ENCODE measurements around the gene NFIC.

The NFIC gene

GRCh38 chr19:3474010-3474409, 107.6 kb downstream of the NFIC start:
- Histone ChIP-seq H3K4me2 (ENCODE audit: low read length) (no peak overlapping the region), H4K20me1 (ENCODE audit: insufficient read depth, low read length) (no peaks in the 10 kb centered on the region), H3K27ac (ENCODE audit: low read depth, low read length, poor library complexity, severe bottlenecking) (no peak overlapping the region), H3K9me3 (ENCODE audit: low read length) (no peaks in the 10 kb centered on the region), H3K9ac (ENCODE audit: low read length) (no peak overlapping the region), H3F3A (ENCODE audit: insufficient read depth, low read length) (no peaks in the 10 kb centered on the region), H3K4me3 (ENCODE audit: low read depth, low read length, poor library complexity, severe bottlenecking) (no peak overlapping the region), H3K9me2 (ENCODE audit: low read depth, low read length) (no peaks in the 10 kb centered on the region), H3K79me2 (ENCODE audit: insufficient read depth, low read length) (no peaks in the 10 kb centered on the region), H2AFZ (ENCODE audit: low read length) (no peak overlapping the region), H3K36me3 (ENCODE audit: insufficient read depth, low read length) (no peaks in the 10 kb centered on the region), H3K27me3 (ENCODE audit: insufficient read depth, low read length) (no peaks in the 10 kb centered on the region), H3K4me1 (ENCODE audit: insufficient read depth, low read length, severe bottlenecking) (peaks cover 4% of the 10 kb centered on the region)
- TF ChIP-seq, protein P1, sequence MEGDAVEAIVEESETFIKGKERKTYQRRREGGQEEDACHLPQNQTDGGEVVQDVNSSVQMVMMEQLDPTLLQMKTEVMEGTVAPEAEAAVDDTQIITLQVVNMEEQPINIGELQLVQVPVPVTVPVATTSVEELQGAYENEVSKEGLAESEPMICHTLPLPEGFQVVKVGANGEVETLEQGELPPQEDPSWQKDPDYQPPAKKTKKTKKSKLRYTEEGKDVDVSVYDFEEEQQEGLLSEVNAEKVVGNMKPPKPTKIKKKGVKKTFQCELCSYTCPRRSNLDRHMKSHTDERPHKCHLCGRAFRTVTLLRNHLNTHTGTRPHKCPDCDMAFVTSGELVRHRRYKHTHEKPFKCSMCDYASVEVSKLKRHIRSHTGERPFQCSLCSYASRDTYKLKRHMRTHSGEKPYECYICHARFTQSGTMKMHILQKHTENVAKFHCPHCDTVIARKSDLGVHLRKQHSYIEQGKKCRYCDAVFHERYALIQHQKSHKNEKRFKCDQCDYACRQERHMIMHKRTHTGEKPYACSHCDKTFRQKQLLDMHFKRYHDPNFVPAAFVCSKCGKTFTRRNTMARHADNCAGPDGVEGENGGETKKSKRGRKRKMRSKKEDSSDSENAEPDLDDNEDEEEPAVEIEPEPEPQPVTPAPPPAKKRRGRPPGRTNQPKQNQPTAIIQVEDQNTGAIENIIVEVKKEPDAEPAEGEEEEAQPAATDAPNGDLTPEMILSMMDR (IDR thresholded peaks at IDR 0.05; ENCODE audit: low read length), result no peak
- no peak for TF ChIP-seq EZH2 (IDR thresholded peaks at IDR 0.05; ENCODE audit: borderline replicate concordance, low read length)

DNA sequence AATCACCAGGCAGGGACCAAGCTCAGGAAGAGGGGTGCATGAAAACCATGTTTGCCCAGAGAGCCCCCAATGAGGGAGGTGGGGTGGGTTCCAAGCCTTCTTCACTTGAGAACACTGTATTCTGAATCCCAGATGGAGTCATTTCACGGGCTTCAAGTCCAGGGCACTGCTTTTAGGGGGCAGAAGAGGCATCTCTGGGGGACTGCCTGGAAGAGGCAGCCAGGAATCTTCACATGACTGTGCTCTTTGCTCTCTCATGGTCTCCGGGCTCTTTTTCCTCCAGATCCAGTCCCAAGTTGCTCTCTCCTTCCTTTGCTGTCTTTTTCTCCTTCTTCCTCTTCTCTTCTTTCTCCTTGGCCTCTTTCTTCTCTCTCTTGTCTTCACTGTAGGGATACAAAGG, 108.2 kb downstream of the NFIC start:
- Histone ChIP-seq H3K4me3 (ENCODE audit: low read depth, low read length, poor library complexity, severe bottlenecking) (no peak overlapping the region), H3K9me2 (ENCODE audit: low read depth, low read length) (no peaks in the 10 kb centered on the region), H2AFZ (ENCODE audit: low read length) (no peak overlapping the region), H3K9me3 (ENCODE audit: low read length) (no peaks in the 10 kb centered on the region), H3K79me2 (ENCODE audit: insufficient read depth, low read length) (no peaks in the 10 kb centered on the region), H3K9ac (ENCODE audit: low read length) (no peak overlapping the region), H3K27me3 (ENCODE audit: insufficient read depth, low read length) (no peaks in the 10 kb centered on the region), H4K20me1 (ENCODE audit: insufficient read depth, low read length) (no peaks in the 10 kb centered on the region), H3K27ac (ENCODE audit: low read depth, low read length, poor library complexity, severe bottlenecking) (no peak overlapping the region), H3K36me3 (ENCODE audit: insufficient read depth, low read length) (no peaks in the 10 kb centered on the region), H3K4me1 (ENCODE audit: insufficient read depth, low read length, severe bottlenecking) (peaks cover 4% of the 10 kb centered on the region), H3K4me2 (ENCODE audit: low read length) (no peak overlapping the region), H3F3A (ENCODE audit: insufficient read depth, low read length) (no peaks in the 10 kb centered on the region)
- TF ChIP-seq EZH2 (IDR thresholded peaks at IDR 0.05; ENCODE audit: borderline replicate concordance, low read length), result no peak
- TF ChIP-seq, protein P1 (IDR thresholded peaks at IDR 0.05; ENCODE audit: low read length), result no peak

DNA sequence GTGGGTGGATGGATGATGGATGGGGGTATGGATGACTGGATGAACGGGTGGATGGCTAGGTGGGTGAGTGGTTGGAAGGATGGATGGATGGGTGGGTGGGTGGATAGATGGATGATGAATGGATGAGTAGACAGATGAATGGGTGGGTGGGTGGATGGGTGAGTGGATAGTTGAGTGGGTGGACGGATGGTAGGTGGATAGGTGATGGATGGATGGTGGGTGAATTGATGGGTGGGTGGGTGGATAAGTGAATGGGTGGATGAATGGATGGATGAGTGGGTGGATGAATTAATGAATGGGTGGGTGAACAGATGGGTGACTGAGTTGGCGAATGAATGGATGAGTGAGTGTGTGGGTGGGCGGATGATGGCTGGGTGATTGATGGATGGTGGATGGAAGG, 109.1 kb downstream of the NFIC start:
- Histone ChIP-seq H3K9me2 (ENCODE audit: low read depth, low read length) (no peaks in the 10 kb centered on the region), H3K9ac (ENCODE audit: low read length) (no peak overlapping the region), H3K4me1 (ENCODE audit: insufficient read depth, low read length, severe bottlenecking) (peaks cover 9% of the 10 kb centered on the region), H3K4me2 (ENCODE audit: low read length) (no peak overlapping the region), H3K4me3 (ENCODE audit: low read depth, low read length, poor library complexity, severe bottlenecking) (no peak overlapping the region), H4K20me1 (ENCODE audit: insufficient read depth, low read length) (no peaks in the 10 kb centered on the region), H3K36me3 (ENCODE audit: insufficient read depth, low read length) (no peaks in the 10 kb centered on the region), H3K27ac (ENCODE audit: low read depth, low read length, poor library complexity, severe bottlenecking) (no peak overlapping the region), H3K9me3 (ENCODE audit: low read length) (no peaks in the 10 kb centered on the region), H3F3A (ENCODE audit: insufficient read depth, low read length) (no peaks in the 10 kb centered on the region), H3K79me2 (ENCODE audit: insufficient read depth, low read length) (no peaks in the 10 kb centered on the region), H2AFZ (ENCODE audit: low read length) (no peak overlapping the region), H3K27me3 (ENCODE audit: insufficient read depth, low read length) (no peaks in the 10 kb centered on the region)
- TF ChIP-seq EZH2 (IDR thresholded peaks at IDR 0.05; ENCODE audit: borderline replicate concordance, low read length), result no peak
- TF ChIP-seq, protein P1 (IDR thresholded peaks at IDR 0.05; ENCODE audit: low read length), result no peak

Data from OCI-LY1 (cell line).